Stimulated activated naive CD8-positive, alpha-beta T cell treated with anti-CD3 and anti-CD28 coated beads, Interleukin-15, Interleukin-2, amounts not matched to agents 100 U/mL and 50 U/mL, for 24 hours (primary cell): ENCODE measurements around the gene TXN.
"Not testable (repeated sequence)": the region's sequence is repeated elsewhere in the genome, so short reads cannot be mapped to it uniquely, and the experiment has no call there.

Experiments
- ATAC-seq: fragments of 150-1000 bp; cut with Tn5 transposase; one replicate; pipeline ENCODE4 v1.10.0; 2021
- DNase-seq: peaks from one replicate; pipeline ENCODE4 v3.0.0; 2021

Gene TXN

DNA sequence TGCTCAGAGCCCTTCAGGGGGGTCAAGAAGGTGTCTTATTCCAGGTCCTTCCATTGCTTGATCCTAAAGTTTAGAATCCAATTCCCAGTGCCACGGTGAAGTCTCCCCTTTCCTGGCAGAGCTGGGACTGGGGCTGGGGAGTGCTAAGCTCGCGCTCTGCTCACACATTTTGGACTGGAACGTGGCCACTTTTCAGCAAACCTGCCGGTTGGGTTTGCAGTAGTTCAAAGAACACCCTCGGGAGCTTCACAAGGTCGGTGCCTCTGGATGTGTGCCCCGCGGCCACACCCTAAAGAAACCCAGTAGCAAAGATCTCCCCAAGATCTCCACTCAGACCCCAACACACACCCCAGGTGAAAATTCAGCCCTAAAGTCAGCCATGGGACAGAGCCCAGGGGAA, 48.3 kb downstream of the TXN start, which contains the start of gene C9orf152:
TSS of gene C9orf152 (minus strand) at position 129 of the 400 bp plus-strand sequence. CDS start 580 bp downstream, outside the sequence.
- ATAC-seq (no peak), DNase-seq (no peak)

DNA sequence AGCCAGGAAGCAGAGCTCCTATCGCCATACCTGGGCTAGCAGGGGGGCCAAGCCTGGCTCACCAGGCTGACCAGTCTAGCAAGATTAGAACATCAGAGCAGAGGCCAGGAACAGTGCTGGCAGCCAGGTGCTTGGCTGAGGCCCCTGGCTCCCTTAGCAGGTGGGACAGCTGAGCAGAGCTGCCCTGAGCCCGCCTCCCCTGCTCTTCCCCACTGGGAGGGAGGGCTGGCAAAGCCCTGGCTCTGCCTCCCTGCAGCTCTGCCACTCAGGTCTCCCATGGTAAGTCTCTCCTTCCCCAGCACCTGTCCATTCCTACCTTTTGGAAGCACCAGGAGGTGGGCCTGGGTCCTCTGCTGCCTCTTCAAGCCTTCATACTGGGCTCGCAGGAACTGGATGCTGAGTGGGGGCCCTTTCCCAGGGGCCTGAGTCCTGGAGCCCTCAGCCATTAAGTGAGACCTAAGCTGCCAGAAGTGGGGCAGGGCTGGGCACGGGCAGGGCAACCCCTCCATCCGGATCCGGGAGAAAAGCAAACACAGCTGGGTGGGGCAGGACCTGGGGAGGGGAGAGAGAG, 49.2 kb downstream of the TXN start:
- DNase-seq (no peak), ATAC-seq (no peak)

DNA sequence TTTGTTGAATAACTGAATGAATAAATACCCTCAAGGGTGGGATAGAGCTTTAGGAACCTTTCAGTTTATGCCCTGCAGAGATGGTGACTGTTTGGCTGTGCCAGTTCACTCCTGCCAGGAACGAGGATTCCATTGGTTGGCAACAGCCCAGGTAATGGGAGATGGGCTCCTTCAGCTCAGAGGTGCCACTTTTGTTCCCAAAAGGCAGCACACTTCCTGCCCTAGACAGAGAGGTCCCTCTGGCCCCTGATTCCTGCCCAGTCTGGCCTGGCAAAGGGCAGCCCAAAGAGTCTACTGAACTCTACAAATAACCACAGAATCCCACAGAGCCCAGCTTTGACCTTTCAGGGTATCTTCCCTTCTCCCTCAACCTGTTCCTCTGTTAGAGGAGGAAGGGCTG, 49.9 kb downstream of the TXN start:
- no peak for ATAC-seq

DNA sequence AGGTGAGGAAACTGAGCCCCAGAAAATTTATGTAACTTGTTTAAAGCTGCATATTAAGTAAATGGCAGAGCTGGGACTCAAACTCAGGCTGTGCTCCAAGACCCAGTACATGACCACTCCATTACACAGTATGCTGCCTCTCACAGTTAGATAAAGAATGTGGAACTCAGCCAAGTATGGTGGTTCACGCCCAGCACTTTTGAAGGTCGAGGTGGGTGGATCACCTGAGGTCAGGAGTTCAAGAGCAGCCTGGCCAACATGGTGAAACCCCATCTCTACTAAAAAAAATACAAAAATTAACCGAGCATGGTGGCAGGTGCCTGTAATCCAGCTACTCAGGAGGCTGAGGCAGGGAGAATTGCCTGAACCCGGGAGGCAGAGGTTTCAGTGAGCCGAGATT, 50.7 kb downstream of the TXN start:
- DNase-seq, ATAC-seq: not testable (repeated sequence)

More for the DNA sequence above, 49.9 kb downstream of the TXN start:
- DNase-seq, result no peak

DNA sequence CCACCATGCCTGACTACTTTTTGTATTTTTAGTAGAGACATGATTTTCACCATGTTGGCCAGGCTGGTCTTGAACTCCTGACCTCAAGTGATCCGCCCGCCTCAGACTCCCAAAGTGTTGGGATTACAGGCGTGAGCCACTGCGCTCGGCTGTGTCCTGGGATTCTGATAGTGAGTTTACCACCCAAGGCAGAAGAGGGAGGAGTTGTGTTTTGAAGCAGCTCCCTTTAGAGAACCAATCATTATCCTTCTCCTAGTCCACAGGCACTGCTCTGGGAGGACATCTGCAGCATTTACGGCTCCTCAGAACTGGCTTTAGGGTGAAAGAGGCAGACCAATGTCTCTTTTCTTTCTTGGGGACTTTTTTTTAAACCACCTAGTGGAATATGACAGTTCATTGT, 54.1 kb downstream of the TXN start:
- DNase-seq (no peak), ATAC-seq (no peak)

DNA sequence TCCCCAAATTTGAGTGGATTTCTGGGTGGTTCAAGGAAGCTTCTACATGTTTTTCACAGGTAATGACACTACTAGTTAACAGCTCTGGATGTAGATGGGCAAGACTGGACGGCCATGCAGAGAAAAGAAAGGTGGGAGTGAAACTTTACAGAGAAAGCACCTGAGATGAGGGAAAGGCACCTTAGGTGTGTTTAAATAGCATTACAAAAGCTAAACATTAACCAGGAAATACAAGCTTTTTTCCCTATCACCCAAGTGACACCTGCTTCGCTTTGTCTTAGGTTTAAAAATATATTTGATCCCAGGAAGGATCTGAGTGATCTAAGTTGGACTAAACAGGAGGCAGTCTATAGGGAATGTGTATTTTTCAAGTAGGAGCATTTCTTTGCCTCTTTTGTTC, 56.7 kb downstream of the TXN start:
- DNase-seq (no peak), ATAC-seq (no peak)

DNA sequence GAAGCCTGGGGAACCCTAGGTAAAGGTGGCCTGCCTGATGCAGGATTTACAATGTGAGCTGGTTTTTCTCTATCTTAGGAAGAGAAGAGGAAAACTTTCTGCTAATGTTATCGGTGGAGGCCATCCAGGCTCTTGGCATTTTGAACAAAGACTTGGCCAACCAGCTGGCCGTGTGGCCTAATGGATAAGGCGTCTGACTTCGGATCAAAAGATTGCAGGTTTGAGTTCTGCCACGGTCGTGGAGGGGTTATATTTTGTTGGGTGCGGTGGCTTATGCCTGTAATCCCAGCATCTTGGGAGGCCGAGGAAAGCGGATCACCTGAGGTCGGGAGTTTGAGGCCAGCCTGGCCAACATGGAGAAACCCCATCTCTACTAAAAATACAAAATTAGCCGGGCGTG, 58.0 kb downstream of the TXN start:
- no peak for DNase-seq
- ATAC-seq, result no peak

DNA sequence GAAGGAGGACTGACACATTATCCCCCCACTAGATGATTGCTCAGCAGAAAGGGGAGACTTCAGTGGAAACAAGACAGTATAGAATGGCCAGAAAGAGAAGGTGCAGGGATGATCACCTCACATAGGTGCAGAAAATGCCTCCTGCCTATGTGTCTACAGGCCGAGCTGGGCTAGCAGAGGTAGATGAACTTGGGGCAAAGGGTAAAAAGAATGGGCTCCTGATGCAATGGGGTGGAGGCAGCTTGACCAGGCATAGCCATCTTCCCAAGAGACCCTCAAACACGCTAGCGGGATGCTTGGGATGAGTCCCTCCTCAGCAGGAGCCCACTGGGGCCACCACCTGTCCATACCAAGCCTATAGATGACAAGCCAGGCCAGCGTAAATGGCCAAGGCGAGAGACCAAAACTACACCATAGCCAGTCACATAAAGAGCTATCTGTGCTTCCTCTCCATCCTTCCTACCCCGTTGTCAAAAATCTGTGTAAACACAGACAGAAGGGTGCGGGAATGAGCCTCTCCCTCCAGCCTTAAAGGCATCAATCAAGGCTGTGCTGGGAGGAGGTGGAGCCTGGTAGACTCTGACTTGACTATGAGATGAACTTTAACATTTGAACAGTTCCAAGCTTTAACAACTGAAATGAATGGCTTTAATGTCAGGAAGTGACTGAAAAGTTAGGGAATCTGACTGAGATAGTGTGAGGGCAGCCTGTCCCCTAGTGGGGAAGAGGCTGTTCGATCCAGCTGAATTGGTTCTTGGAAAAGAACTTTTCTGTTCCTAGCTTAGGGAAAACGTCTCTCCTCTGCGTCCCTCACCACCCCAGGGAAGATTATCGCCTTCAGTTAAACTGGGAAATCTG, 58.7 kb downstream of the TXN start:
- no peak for ATAC-seq
- no peak for DNase-seq

DNA sequence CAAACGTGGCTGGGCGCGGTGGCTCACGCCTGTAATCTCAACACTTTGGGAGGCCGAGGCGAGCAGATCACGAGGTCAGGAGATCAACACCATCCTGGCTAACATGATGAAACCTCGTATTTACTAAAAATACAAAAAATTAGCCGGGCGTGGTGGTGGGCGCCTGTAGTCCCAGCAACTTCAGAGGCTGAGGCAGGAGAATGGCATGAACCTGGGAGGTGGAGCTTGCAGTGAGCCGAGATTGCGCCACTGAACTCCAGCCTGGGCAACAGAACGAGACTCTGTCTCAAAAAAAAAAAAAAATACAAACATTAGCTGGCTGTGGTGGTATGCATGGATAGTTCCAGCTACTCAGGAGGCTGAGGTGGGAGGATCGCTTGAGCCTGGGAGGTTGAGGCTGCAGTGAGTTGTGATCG, 60.2 kb downstream of the TXN start:
- not testable (repeated sequence) for ATAC-seq, DNase-seq
